HG03095 (cell line): Measurements from ENCODE around the gene GNG3.
"Not testable (repeated sequence)": the region's sequence is repeated elsewhere in the genome, so short reads cannot be mapped to it uniquely, and the experiment has no call there.

ENCODE experiments used
- ATAC-seq: cut with Tn5 transposase; IDR thresholded peaks from one replicate; pipeline ENCODE4 v1.9.1; 2021; ENCODE audit warnings: moderate library complexity; ENCODE audit not compliant: unreplicated experiment

Gene GNG3

GRCh38 chr11:62707277-62707861, at the start of gene GNG3, which contains the start of gene BSCL2:
Gene GNG3 (plus strand): TSS chr11:62707676. CDS start chr11:62708296, 620 bp downstream.
Gene BSCL2 (minus strand): TSS chr11:62707424. CDS start chr11:62707195, 229 bp downstream.
- ATAC-seq, result no peak

DNA sequence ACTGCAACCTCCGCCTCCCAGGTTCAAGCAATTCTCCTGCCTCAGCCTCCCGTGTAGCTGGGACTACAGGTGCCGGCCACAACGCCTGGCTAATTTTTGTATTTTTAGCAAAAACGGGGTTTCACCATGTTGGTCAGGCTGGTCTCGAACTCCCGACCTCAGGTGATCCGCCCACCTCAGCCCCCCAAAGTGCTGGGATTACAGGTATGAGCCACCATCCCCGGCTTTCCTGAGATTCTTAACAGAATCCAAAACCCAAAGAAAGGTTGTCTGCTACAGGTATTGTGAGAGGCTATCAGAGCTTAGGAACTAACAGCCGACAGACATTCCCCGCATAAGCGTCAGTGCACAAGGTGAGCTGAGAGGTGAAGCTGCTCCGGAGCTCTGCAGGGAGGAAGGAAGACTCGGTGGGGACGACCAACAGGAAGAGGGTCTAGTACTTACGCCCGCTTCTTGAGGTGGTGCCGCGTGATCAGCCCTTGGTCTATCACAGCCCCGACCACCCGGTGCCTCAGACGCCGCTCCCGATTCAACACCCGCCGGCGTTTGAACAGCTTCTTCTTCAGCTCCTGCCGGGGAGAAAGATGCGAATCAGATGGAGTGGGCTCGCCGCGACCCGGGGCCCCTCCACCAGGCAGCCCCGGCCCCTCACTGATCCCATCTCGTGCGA, 42.9 kb upstream of the GNG3 start:
- ATAC-seq, result peak; percentile 25

- ATAC-seq, result peak; percentile 66
Observed at GRCh38 chr11:62665075-62665598, 42.3 kb upstream of the GNG3 start, which contains the start of the genes C11orf98 and CSKMT. Gene C11orf98 (minus strand): TSS chr11:62665210. CDS start chr11:62665169, 41 bp downstream. Gene CSKMT (plus strand): TSS chr11:62665312. CDS start chr11:62665880, 568 bp downstream.

DNA sequence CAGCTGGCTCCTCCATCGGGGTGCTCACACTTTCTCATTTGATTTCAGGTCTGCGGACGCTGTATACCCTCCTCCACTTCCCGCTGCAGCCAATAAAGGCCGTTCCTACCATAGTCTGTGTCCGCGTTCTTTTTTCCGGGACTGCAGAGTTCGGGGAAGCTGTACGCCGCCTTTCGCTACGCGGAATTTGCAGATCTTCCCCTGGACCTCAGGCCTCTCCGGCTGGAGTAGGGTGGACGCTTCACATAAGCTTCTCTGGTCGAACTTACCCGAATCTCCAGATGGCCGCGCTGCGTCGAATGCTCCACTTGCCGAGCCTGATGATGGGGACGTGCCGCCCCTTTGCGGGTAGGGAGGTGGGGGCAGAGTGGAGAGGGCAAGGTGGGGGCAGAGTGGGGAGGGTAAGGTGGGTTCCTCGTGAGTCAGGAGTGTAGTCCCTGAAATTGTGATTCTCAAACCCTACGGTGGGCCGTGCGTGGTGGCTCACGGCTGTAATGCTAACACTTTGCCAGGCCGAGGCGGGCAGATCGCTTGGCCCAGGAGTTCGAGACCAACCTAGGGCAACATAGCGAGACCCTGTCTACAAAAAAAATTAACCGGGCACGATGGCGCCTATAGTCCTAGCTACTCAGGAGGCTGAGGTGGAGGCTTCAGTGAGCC, 41.7 kb upstream of the GNG3 start:
- ATAC-seq, result peak; percentile 13

- no peak for ATAC-seq
Observed at GRCh38 chr11:62666259-62666926, 41.1 kb upstream of the GNG3 start.

- no peak for ATAC-seq
Observed at GRCh38 chr11:62667460-62667859, 40.0 kb upstream of the GNG3 start.

DNA sequence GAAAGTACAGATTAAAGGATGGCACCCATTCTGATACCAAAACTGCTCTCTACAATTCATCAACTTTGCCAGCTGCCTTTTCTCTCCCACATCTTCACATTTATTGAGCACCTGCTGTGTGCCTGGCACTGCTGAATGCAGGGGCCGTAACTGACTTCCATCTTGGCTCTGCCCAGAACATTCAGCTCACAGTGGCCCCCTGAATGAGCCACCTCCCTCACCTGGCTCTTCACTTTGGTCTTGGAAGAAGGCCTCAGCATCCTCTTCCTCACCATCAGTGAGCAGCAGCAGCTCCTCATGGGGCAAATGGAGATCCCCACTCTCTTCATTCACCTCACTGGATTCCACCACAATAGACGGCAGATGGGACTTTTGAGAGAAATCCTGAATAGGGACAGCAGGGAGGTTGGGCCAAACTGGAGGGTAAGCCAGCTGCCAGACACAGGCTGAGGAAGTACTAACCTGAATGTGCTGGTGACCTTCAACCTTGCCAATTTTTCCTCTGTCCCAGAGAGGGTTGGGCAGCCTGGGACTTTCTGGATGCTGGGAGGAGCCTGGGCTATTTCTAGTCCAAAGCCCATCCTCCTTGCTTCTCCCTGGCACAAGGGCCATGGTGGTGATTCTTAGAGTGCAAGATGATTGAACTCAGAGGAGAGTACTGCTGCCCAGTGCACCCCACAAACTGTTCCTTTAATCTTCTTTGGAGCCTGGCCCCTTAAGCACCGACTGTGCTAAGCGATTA, 37.9 kb upstream of the GNG3 start:
- no peak for ATAC-seq

- peak; percentile 11 for ATAC-seq
Observed at GRCh38 chr11:62671236-62671607, 36.3 kb upstream of the GNG3 start.

GRCh38 chr11:62671608-62672389, 35.7 kb upstream of the GNG3 start, which contains the start of the genes LBHD1 and UQCC3:
Gene LBHD1 (minus strand): TSS chr11:62672267. CDS start chr11:62670031, 2,236 bp downstream.
Gene UQCC3 (plus strand): TSS chr11:62671673. CDS start chr11:62671746, 73 bp downstream.
- ATAC-seq, result peak; percentile 48

DNA sequence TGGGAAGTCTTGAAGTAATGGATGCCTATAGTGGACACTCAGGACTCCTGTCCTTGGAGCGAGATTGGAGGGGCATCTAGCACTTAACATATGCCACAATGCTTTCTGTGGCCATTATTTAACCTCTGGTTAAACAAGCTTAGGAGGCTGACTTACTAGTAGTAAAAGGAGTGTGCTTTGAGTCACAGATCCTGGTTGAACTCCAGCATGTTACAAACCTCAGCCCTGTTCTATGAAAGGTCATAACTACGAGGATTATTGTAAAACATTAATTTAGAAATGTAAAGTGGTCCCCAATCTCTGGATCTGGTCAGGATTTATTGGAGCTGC, 34.3 kb upstream of the GNG3 start:
- no peak for ATAC-seq

DNA sequence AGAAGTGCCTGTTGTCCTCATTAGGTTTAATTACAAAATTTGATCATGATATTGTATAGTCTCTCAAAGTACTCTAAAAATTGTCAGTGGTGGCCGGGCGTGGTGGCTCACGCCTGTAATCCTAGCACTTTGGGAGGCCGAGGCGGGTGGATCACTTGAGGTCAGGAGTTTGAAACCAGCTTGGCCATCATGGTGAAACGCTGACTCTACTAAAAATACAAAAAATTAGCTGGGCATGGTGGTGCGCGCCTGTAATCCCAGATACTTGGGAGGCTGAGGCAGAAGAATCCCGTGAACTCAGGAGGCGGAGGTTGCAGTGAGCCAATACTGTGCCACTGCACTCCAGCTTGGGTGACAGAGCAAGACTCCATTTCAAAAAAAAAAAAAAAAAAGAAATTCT, 32.1 kb upstream of the GNG3 start:
- ATAC-seq, result not testable (repeated sequence)

DNA sequence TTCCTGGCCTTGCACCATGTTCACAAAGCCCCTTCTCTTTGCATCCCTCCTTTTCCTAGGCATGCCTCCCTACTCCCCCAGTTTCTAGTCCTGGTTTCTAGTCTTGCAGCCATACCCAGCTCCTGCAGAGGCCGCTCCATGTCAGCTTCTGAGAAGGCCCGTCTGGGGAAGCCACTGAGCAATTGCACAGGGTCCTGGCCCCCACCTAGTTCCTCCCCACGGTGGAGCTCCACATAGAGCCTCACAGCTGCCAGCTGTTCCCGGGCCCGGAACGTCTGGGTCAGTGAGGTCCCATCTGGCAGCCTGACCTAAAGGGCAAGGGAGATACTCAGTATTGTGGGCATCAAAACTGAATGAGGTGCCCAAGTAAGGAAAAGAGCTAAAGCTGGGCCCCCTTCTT, 30.8 kb upstream of the GNG3 start:
- ATAC-seq, result no peak

DNA sequence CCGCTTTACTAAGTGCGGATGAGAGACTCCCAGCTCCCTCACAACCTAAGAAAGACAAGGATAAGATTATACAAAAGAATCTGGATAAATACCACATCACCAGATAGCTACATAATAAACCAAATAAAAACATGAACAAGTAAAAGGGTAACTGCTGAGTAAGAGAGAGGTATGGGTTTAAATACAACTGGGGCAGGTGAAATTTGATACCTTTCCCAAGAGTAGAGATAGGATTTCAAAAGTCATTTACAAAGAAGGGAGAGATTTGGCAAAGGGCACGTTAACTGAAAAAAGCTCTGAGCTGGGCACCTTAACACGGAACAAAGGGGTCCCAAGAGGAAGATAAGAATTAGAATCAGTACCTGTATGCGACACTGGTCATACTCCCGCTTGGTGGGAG, 30.3 kb upstream of the GNG3 start:
- ATAC-seq, result no peak

GRCh38 chr11:62677714-62678113, 29.8 kb upstream of the GNG3 start:
- ATAC-seq, result no peak

DNA sequence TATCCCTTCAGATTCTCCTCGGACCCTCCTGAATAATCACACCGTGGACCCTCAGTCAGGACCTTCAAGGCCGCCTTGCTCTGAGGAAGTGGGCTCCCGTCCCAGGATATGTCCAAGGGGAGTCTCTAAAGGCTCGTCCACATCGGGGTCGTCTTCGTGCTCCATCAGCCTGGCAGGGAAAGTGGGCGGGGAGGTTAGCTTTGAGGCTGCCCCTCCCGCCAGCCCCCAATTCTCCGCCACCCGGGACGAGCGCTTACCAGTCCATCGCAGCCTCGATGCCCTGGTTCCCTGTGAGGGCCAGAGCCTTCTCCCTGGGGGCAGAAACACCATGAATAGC, 29.1 kb upstream of the GNG3 start:
- ATAC-seq, result no peak

GRCh38 chr11:62678770-62679696, 28.4 kb upstream of the GNG3 start, which contains the start of gene UBXN1:
Gene UBXN1 (minus strand): TSS chr11:62679073. CDS start chr11:62678923, 150 bp downstream.
- peak; percentile 73 for ATAC-seq

GRCh38 chr11:62680825-62681240, 26.6 kb upstream of the GNG3 start:
- ATAC-seq, result peak; percentile 47

DNA sequence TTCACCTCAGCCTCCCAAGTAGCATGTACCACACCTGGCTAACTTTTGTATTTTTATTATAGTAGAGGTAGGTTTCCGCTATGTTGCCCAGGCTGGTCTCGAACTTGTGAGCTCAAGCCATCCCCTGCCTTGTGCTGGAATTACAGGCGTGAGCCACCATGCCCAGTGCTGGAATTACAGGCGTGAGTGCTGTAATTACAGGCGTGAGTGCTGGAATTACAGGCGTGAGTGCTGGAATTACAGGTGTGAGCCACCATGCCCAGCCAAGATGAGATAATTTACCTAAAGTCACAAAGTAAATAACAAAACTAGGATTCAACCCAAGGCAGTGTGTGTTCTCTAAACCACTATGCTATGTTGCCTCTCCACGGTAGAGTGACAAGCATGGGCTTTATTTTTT, 25.0 kb upstream of the GNG3 start:
- ATAC-seq, result no peak
